ENCODE measurements around the gene LMO1. TPM values are rescaled to one million over a fixed set of nuclear protein-coding genes. Genes with fewer than 3 reads are reported as not detected.

The LMO1 gene
- total and polyA plus RNA-seq, 2 of the 8 experiments (the other 6 are each of a cell fraction or from before 2014, with no cell fraction given), result 0.17 TPM; not detected in 1

GRCh38 chr11:8260202-8260966 is 3.3 kb downstream of the LMO1 start (continued):
- TF ChIP-seq SP4 (IDR thresholded peaks at IDR 0.05; ENCODE audit: low read length) (no peak), BRCA1 (IDR thresholded peaks at IDR 0.05; ENCODE audit: low read depth, low read length) (no peak)
